HUES64 (cell line): ENCODE results near the gene MZB1.

Source experiments
- H3K27ac ChIP-seq: 2 replicates; pipeline ENCODE4 v1.7.0; 2013; ENCODE audit warnings: low read depth, low read length, inconsistent platforms
- H3K27me3 ChIP-seq: 2 replicates; pipeline ENCODE4 v1.6.1; 2013; ENCODE audit warnings: mild to moderate bottlenecking, low read length; ENCODE audit not compliant: insufficient read depth
- H3K36me3 ChIP-seq: 2 replicates; pipeline ENCODE4 v1.6.1; 2013; ENCODE audit warnings: mild to moderate bottlenecking, low read length; ENCODE audit not compliant: insufficient read depth
- H3K4me1 ChIP-seq: 2 replicates; pipeline ENCODE4 v1.6.1; 2013; ENCODE audit warnings: mild to moderate bottlenecking, low read length, moderate library complexity; ENCODE audit not compliant: insufficient read depth
- H3K4me3 ChIP-seq: 2 replicates; pipeline ENCODE4 v1.5.1; 2013; ENCODE audit warnings: mild to moderate bottlenecking, low read length, moderate library complexity
- H3K9ac ChIP-seq: 2 replicates; pipeline ENCODE4 v1.6.1; 2013; ENCODE audit warnings: mild to moderate bottlenecking, low read depth, low read length
- H3K9me3 ChIP-seq: 2 replicates; pipeline ENCODE4 v1.6.1; 2013; ENCODE audit warnings: low read depth, low read length; ENCODE audit not compliant: insufficient read depth
- WGBS: fragments of 150-250, 120-280 bp; methylation state at CpG from one replicate; pipeline ENCODE4 v1.1.7; 2013; ENCODE audit warnings: missing lambda C conversion rate; 5-methylcytosine and 5-hydroxymethylcytosine counted together

MZB1 gene

GRCh38 chr5:139381837-139382761 lies 7.6 kb downstream of the MZB1 start:
- Histone ChIP-seq H3K27ac (no peak overlapping the region), H3K4me1 (no peaks in the 10 kb centered on the region)
- WGBS: 90% methylated on average over 28 of the region's 28 CpGs

GRCh38 chr5:139379626-139380449 lies 9.9 kb downstream of the MZB1 start:
- H3K9me3 ChIP-seq: no peaks in the 10 kb centered on the region
- WGBS: 95% methylated on average over 15 of the region's 15 CpGs
- H3K36me3 ChIP-seq: no peaks in the 10 kb centered on the region
- H3K9ac ChIP-seq: no peak overlapping the region
- H3K27me3 ChIP-seq: no peaks in the 10 kb centered on the region
- H3K4me3 ChIP-seq: no peak overlapping the region
- no peaks in the 10 kb centered on the region for H3K4me1 ChIP-seq
- H3K27ac ChIP-seq: no peak overlapping the region

More at GRCh38 chr5:139381837-139382761, 7.6 kb downstream of the MZB1 start:
- Histone ChIP-seq H3K9me3 (no peaks in the 10 kb centered on the region), H3K36me3 (no peaks in the 10 kb centered on the region), H3K9ac (no peak overlapping the region), H3K4me3 (no peak overlapping the region), H3K27me3 (no peaks in the 10 kb centered on the region)

GRCh38 chr5:139378941-139379361 lies 10.8 kb downstream of the MZB1 start:
- H3K4me3 ChIP-seq: no peak overlapping the region
- 95% methylated on average over 13 of the region's 13 CpGs for WGBS
- H3K4me1 ChIP-seq: no peaks in the 10 kb centered on the region

GRCh38 chr5:139378101-139378825 lies 11.4 kb downstream of the MZB1 start:
- H3K27ac ChIP-seq: no peak overlapping the region
- no peak overlapping the region for H3K4me3 ChIP-seq
- no peaks in the 10 kb centered on the region for H3K36me3 ChIP-seq
- no peak overlapping the region for H3K9ac ChIP-seq
- H3K4me1 ChIP-seq: no peaks in the 10 kb centered on the region
- WGBS: 90% methylated on average over 47 of the region's 47 CpGs
- H3K9me3 ChIP-seq: no peaks in the 10 kb centered on the region
- no peaks in the 10 kb centered on the region for H3K27me3 ChIP-seq

More at GRCh38 chr5:139378941-139379361, 10.8 kb downstream of the MZB1 start:
- no peak overlapping the region for H3K9ac ChIP-seq
- H3K36me3 ChIP-seq: no peaks in the 10 kb centered on the region
- no peak overlapping the region for H3K27ac ChIP-seq
- H3K9me3 ChIP-seq: no peaks in the 10 kb centered on the region
- no peaks in the 10 kb centered on the region for H3K27me3 ChIP-seq

GRCh38 chr5:139377226-139377625 lies 12.5 kb downstream of the MZB1 start:
- no peaks in the 10 kb centered on the region for H3K4me1 ChIP-seq
- peaks cover 4% of the 10 kb centered on the region for H3K36me3 ChIP-seq
- no peak overlapping the region for H3K4me3 ChIP-seq
- H3K27ac ChIP-seq: no peak overlapping the region
- no peaks in the 10 kb centered on the region for H3K9me3 ChIP-seq
- no peak overlapping the region for H3K9ac ChIP-seq
- WGBS: 93% methylated on average over 3 of the region's 3 CpGs
- no peaks in the 10 kb centered on the region for H3K27me3 ChIP-seq

- 95% methylated on average over 7 of the region's 7 CpGs for WGBS
- H3K9me3 ChIP-seq: no peaks in the 10 kb centered on the region
- no peak overlapping the region for H3K4me3 ChIP-seq
- no peaks in the 10 kb centered on the region for H3K4me1 ChIP-seq
- no peak overlapping the region for H3K9ac ChIP-seq
- H3K36me3 ChIP-seq: peaks cover 12% of the 10 kb centered on the region
- H3K27ac ChIP-seq: no peak overlapping the region
- H3K27me3 ChIP-seq: no peaks in the 10 kb centered on the region
Measured at GRCh38 chr5:139376364-139376763, 13.3 kb downstream of the MZB1 start.

- Histone ChIP-seq H3K9me3 (no peaks in the 10 kb centered on the region), H3K36me3 (peaks cover 20% of the 10 kb centered on the region), H3K4me3 (no peak overlapping the region), H3K4me1 (no peaks in the 10 kb centered on the region), H3K27me3 (no peaks in the 10 kb centered on the region), H3K27ac (no peak overlapping the region), H3K9ac (no peak overlapping the region)
- WGBS: 89% methylated on average over 2 of the region's 2 CpGs
Measured at GRCh38 chr5:139374909-139375308, 14.8 kb downstream of the MZB1 start.

- no peak overlapping the region for H3K9ac ChIP-seq
- H3K27me3 ChIP-seq: no peaks in the 10 kb centered on the region
- WGBS: 98% methylated on average over 7 of the region's 7 CpGs
- no peaks in the 10 kb centered on the region for H3K4me1 ChIP-seq
- H3K27ac ChIP-seq: no peak overlapping the region
- no peak overlapping the region for H3K4me3 ChIP-seq
- peaks cover 48% of the 10 kb centered on the region for H3K36me3 ChIP-seq
- no peaks in the 10 kb centered on the region for H3K9me3 ChIP-seq
Measured at GRCh38 chr5:139371482-139372435, 18.0 kb downstream of the MZB1 start.

- no peak overlapping the region for H3K9ac ChIP-seq
- 100% methylated on average over 1 of the region's 1 CpG for WGBS
Measured at GRCh38 chr5:139369181-139369580, 20.5 kb downstream of the MZB1 start.

GRCh38 chr5:139368613-139369012 lies 21.1 kb downstream of the MZB1 start:
- no peak overlapping the region for H3K27ac ChIP-seq
- 90% methylated on average over 2 of the region's 2 CpGs for WGBS
- no peaks in the 10 kb centered on the region for H3K4me1 ChIP-seq
- no peak overlapping the region for H3K4me3 ChIP-seq
- no peaks in the 10 kb centered on the region for H3K9me3 ChIP-seq
- H3K9ac ChIP-seq: no peak overlapping the region
- H3K36me3 ChIP-seq: peaks cover 78% of the 10 kb centered on the region
- no peaks in the 10 kb centered on the region for H3K27me3 ChIP-seq

More at GRCh38 chr5:139369181-139369580, 20.5 kb downstream of the MZB1 start:
- Histone ChIP-seq H3K4me3 (no peak overlapping the region), H3K9me3 (no peaks in the 10 kb centered on the region), H3K27ac (no peak overlapping the region), H3K4me1 (no peaks in the 10 kb centered on the region), H3K27me3 (no peaks in the 10 kb centered on the region), H3K36me3 (peaks cover 73% of the 10 kb centered on the region)
